ENCODE measurements around the gene EBP.

EBP gene

GRCh38 chrX:48521353-48522243 is at the start of gene EBP:
TSS of gene EBP (plus strand) at chrX:48521808. CDS start at chrX:48523772, 1,964 bp downstream.
- DNase-seq = peak; percentile 97

DNA sequence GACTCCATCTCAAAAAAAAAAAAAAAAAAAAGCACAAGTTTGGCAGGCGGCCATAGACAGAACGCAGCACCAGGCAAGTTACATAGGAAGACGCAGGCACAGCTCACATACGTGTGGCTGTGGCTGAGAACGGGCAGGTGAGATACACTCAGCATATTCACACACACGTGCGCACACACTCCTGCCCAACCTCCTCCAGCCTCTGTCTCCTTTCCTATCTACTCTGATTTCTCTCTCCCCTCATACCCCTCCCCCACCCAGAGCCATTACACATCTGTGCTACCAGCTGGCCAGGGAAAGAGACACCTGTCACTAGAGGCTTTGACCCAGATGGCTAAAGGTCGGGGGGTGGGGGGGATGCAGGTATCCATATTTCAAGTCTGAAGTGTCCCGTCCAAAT is 49.4 kb upstream of the EBP start:
- peak; percentile 59 for DNase-seq

GRCh38 chrX:48472851-48473703 is 48.5 kb upstream of the EBP start:
- no peak for DNase-seq

- no peak for DNase-seq
Observed at GRCh38 chrX:48473704-48473990, 48.0 kb upstream of the EBP start.

DNA sequence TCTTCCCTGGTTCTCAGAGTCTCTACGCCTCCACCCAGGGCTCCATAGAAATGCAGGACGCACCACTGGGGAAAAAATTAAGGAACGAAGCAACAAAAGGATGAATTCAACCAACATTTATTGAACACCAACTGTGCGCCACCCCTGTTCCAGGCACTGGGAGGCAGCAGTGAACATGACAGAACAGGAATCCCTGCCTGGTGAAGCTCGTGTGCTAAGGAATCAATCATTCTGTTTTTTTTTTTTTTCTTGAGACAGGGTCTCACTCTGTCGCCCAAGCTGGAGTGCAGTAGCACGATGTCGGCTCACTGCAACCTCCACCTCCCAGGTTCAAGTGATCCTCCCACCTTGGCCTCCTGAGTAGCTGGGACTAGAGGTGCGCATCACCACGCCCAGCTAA is 47.5 kb upstream of the EBP start:
- DNase-seq = peak; percentile 17

- DNase-seq = no peak
Observed at GRCh38 chrX:48474581-48474980, 47.0 kb upstream of the EBP start.

DNA sequence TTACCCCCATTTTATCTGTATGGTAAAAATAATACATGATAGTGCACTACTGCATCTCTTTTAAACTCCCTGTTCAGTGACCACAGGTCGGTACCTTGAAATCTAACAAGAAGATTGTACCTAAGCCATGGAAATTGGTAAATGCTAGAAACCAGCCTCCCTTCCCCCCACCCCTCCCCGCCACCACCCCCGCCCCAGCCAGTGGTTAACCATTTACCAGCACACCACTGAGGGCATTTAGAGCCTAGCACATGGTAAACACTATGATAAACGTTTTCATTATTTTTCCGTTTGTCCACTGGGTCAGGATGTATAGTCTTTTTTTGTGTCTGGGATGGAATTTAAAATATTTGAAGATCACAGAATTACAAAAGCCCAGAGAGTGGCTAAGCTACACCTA is 46.3 kb upstream of the EBP start:
- peak; percentile 60 for DNase-seq

DNA sequence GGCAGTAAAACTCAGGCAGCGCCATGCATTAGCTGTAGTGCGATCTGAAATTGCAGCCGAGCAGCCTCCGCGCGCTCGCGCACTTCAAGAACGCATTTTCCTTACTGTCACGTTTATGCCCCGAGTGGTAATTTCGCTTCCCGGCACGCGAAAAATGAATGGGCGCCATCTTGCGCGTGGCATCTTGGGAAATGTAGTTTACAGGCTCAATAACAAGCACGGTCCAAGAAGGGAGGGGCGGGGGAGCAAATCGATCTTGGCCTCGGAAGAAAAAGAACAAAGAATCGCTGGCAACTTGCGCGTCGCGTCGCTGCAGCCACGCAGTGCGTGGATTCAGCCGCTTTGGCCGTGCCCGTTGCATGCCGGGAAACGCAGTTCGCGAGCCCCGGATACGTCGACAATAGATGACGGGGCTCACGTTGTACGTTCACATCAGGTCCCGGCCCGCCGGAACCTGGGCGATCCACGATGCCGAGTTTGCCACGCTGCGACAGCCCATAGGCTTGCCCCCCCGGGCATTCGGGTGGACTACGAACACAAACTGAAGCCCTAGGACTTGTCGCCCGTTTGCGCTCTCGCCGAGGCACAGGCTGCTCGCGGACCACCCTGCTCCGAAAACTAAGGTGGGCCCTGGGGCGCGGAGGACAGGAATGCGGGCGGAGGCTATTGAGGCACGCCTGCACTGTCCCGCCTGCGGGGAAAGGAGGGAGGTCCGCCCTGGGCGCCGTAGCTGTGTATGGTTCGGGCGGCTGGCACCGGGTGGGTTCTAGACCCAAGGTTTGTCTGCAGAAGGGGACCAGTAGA is 45.6 kb upstream of the EBP start, which contains the start of gene FTSJ1:
TSS of gene FTSJ1 (plus strand) at position 426 of the 804 bp plus-strand sequence. CDS start 1,849 bp downstream, outside the sequence.
- DNase-seq = peak; percentile 92

GRCh38 chrX:48476919-48477318 is 44.7 kb upstream of the EBP start:
- no peak for DNase-seq

- no peak for DNase-seq
Observed at GRCh38 chrX:48477960-48478755, 43.5 kb upstream of the EBP start.

- DNase-seq = no peak
Observed at GRCh38 chrX:48478806-48479205, 42.8 kb upstream of the EBP start.

GRCh38 chrX:48480142-48480541 is 41.5 kb upstream of the EBP start:
- DNase-seq = no peak

DNA sequence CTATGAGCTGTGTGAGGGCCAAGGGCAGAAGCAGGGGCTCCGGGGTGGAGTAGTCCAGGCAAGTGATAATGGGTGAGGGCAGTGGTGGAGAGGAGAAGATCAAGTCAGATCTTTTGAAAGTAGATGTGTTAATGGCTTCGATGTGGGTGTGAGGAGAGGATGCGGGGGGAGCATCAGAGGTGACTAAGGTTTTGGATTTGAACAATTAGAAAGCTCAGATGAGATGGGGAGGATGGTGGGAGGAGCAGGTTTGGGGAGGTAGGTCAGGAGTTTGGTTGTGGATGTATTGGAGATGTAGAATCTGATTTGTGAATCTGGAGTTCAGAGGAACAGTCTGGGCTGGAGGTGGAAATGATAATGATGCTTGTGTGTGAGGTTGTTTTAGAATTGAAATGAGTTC is 41.0 kb upstream of the EBP start:
- DNase-seq = no peak

- no peak for DNase-seq
Observed at GRCh38 chrX:48482526-48482925, 39.1 kb upstream of the EBP start.

GRCh38 chrX:48487362-48487798 is 34.2 kb upstream of the EBP start:
- DNase-seq = no peak

- DNase-seq = no peak
Observed at GRCh38 chrX:48488034-48488433, 33.6 kb upstream of the EBP start.

GRCh38 chrX:48489296-48489695 is 32.3 kb upstream of the EBP start:
- no peak for DNase-seq

DNA sequence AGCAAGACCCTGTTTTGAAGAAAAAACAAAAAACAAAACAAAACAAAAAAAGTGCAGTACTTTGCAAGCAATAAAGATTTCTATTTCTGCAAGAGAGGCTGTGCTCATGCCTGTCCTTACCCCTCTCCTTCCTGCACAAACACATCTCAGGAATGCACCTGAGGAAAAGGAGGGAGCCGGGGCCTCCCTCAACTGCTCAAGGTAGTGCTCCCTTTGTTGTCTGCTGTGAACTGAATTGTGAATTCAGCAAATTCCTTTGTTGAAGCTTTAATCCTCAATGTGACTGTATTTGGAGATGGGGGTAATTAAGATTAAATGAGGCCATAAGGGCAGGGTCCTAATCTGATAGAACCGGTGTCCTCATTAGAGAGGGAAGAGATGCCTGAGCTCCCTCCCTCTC is 31.7 kb upstream of the EBP start:
- no peak for DNase-seq

DNA sequence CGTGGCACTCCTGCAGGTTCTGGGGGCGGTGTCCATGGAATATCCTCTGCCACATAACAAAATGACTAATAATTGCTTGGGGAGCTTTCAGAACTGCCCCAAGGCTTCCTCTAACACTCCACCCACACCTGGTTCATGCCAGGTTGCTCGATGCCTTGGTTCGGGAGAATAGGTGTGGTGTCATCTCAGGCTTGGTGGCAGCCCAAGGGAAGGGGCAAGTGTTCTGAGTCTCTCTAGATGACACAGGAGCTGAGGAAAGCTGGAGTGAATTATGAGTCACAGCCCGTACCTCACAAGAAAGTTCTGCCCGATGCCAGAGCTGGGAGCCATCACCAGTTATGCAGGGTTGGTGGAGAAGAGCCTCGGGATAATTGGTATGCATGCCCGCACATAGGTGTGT is 30.9 kb upstream of the EBP start:
- DNase-seq = no peak

GRCh38 chrX:48491809-48492208 is 29.8 kb upstream of the EBP start:
- no peak for DNase-seq

GRCh38 chrX:48492293-48492910 is 29.2 kb upstream of the EBP start:
- no peak for DNase-seq

DNA sequence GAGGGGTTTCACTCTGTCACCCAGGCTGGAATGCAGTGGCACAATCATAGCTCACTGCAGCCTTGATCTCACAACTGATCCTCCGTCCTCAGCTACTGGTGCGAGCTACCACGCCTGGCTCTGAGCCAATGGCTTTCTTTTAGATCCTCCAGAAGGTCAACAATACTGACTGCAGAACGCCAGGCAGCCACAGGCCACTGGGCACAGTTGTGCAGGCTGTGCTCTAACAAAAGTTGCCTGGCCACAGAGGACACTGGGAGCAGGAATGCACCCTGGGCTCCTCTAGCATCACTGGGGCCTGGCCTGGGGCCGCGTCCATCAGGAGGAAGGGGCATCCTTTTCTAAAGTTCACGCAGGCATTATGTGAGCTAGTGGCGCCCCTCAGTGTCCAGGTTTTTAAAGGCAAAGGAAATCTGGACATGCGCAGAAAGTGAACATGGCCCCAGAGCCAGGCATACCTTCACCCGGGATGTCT is 27.7 kb upstream of the EBP start:
- peak; percentile 81 for DNase-seq

Data from DMS53 (cell line).